B cell (primary cell): ENCODE data around the gene XPA.

ENCODE experiments used
- EZH2 ChIP-seq: IDR thresholded peaks from 2 replicates; pipeline ENCODE4 v1.6.1; 2012; ENCODE audit warnings: borderline replicate concordance, low read depth, mild to moderate bottlenecking, moderate library complexity, low read length; ENCODE audit not compliant: insufficient read depth, poor library complexity, severe bottlenecking
- TF ChIP-seq, protein P1 (sequence below): fragments of 200-600 bp; IDR thresholded peaks from one replicate; pipeline ENCODE4 v1.8.0; 2022; ENCODE audit warnings: antibody characterized with exemption, mild to moderate bottlenecking

DNA sequence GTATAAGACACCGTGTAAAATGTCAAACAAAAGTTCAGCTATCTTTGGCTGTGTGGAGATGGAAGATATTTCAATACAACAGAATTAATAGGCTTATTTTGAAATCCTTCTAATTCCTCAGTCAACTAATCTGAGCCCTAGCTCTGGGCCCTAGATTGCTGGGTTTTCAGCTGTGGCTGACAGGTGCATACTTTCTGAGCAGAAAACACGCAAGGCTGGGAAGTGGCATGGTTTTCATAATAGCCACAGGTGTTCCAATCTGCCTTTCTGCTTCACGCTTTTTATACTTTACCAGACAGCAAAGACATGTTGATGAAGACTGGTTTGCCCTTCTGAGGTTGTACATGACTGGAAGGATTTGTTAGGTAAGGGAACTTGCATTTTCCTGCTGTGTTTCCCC is 20.7 kb upstream of the XPA start:
- TF ChIP-seq, protein P1, sequence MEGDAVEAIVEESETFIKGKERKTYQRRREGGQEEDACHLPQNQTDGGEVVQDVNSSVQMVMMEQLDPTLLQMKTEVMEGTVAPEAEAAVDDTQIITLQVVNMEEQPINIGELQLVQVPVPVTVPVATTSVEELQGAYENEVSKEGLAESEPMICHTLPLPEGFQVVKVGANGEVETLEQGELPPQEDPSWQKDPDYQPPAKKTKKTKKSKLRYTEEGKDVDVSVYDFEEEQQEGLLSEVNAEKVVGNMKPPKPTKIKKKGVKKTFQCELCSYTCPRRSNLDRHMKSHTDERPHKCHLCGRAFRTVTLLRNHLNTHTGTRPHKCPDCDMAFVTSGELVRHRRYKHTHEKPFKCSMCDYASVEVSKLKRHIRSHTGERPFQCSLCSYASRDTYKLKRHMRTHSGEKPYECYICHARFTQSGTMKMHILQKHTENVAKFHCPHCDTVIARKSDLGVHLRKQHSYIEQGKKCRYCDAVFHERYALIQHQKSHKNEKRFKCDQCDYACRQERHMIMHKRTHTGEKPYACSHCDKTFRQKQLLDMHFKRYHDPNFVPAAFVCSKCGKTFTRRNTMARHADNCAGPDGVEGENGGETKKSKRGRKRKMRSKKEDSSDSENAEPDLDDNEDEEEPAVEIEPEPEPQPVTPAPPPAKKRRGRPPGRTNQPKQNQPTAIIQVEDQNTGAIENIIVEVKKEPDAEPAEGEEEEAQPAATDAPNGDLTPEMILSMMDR = no peak
- no peak for TF ChIP-seq EZH2
